GM18909 (cell line): ENCODE results near the gene ACBD6.
"Not testable (repeated sequence)": the region's sequence is repeated elsewhere in the genome, so short reads cannot be mapped to it uniquely, and the experiment has no call there.

Source experiments
- ATAC-seq: cut with Tn5 transposase; IDR thresholded peaks from one replicate; pipeline ENCODE4 v1.9.1; 2021; ENCODE audit warnings: mild to moderate bottlenecking; ENCODE audit not compliant: unreplicated experiment, poor library complexity

ACBD6 gene, protein sequence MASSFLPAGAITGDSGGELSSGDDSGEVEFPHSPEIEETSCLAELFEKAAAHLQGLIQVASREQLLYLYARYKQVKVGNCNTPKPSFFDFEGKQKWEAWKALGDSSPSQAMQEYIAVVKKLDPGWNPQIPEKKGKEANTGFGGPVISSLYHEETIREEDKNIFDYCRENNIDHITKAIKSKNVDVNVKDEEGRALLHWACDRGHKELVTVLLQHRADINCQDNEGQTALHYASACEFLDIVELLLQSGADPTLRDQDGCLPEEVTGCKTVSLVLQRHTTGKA

DNA sequence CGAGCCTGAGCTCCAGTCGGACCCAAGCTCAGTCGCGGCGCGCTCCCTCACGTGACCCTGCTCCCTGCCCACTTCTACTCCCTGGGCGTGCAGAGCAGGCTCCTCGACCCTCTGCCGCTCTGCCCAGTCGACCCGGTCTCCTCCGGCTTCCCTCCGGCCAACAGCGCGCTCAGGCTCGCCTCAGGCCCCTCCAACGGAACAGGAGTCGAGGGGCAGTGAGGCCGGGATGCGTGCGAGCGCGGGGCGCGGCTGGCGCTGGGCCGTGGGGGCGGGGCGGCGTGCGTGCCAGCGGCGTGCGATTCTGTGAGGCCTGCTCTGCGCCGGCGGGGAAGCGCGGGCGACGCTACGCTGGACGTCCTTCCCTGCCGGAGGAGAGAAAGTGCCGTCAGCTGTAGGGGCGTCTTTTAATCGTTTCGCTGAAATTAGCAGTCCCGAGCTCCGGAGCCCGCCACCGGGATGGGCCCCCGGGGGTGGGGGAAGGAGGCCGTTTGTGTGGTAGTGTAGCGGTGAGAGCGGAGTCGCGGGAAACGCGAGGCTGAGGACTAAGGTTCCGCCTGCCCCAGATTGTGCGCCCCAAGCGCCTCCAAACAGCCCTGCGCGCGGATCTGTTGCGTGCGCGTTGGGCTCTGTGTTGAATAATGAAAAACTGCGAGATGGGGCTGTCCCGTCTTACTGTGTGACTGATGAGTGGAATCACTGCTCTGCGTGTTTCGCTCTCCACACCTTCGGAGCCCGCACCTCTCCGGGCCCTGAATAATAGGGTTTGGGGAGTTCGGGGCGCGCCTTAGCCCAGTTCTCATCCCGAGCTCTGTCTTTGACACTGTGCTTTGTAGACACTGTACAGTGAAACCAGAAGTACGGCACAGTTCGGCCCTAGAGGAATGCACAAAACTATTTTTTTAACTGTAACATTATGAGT lies at the start of gene ACBD6:
Gene ACBD6 (minus strand): TSS at position 217 of the 919 bp plus-strand sequence. CDS start 311 bp downstream, outside the sequence.
- ATAC-seq = peak; percentile 90

DNA sequence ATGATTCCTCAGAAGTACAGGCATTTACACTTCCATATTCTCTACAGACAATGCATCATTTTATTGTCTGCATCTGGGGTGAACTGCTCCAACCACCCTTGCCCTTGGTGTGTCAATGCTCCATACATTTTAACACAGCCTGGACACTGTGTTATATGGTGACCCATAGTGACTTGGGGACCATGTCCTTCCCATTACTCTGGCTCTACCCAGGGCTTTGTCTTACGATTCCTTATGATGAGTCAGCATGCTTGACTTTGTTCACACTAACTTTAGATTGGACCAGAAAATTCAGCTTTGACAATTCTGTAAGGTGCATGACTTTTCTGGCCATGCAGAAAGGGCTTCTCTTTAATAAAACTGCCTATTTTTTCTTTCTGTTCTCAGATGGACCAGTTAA lies 49.6 kb upstream of the ACBD6 start:
- no peak for ATAC-seq

DNA sequence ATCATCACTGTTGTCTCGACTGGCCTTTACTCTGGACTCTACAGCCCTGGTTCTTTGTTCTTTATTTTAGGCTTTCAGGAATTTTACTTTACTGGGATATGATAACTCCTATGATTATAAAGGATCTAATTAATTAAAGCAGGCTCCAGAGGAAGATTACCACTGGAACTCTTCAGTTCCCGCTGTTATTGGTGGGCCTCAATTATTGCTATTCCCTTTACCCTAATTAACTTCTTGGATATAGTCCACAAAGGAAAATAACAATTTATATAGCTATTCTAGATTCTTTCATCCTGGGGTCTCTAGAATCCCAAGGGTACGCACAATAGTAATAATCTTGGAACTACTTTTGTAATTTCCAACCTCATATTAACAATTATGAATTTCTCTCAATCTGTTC lies 47.9 kb upstream of the ACBD6 start:
- no peak for ATAC-seq

DNA sequence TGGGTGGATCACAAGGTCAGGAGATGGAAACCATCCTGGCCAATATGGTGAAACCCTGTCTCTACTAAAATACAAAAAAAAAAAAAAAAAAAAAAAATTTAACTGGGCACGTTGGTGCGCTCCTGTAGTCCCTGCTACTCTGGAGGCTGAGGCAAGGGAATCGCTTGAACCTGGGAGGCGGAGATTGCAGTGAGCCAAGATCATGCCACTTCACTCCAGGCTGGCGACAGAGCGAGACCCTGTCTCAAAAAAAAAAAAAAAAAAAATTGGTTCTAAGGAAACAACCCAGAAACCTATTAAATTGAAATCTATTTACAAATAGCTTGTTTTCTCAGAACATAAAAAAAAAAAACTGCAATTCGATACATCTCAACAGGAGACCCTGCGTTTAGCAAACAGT lies 47.4 kb upstream of the ACBD6 start:
- ATAC-seq = not testable (repeated sequence)

DNA sequence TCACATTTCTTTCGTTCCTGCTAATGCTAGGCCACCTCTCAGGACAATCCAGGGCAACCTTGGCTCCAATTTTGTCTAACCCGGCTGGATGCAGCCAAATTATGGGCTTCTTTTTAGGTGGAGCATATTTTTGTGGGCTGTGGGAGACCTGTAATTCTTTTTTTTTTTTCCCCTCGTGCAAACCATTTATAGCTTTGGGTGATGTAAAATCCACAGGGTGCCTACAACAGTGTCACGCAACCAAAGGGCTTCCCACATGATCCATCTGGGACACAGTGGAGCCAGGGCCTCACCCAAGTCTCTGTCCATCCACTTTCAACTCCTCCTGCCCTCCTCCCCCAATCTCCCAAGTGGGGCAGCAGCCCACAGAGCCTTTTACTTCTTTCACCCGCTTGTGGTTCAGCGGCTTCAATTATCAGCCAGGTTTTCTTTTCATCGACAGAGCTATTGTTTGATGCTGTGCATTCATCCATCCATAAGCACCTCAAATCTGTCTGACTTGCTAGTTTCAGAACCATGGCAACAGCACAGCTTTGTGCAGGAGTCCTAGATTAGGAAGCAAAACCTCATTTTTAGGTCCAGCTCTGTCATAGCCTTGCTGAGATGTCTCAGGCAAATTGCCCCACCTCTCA lies 46.4 kb upstream of the ACBD6 start:
- ATAC-seq = no peak

DNA sequence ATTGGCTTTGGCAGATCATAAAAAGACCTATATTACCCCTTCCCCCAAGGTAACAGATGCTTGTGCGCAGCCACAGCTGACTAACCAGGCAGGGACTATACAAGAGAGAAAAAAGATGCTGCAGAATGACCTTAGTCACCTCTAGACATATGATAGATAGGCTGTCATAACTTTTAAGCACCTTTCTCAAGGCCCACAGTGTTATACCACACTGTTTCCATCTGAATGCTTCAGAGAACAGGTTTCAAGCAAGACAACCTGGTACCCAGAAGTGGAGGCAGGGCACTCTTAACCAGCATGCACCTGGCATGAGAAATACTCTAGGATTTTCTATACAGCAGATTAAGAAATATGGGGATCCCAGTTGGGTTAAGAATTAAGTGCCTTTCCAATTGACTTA lies 43.6 kb upstream of the ACBD6 start:
- no peak for ATAC-seq

DNA sequence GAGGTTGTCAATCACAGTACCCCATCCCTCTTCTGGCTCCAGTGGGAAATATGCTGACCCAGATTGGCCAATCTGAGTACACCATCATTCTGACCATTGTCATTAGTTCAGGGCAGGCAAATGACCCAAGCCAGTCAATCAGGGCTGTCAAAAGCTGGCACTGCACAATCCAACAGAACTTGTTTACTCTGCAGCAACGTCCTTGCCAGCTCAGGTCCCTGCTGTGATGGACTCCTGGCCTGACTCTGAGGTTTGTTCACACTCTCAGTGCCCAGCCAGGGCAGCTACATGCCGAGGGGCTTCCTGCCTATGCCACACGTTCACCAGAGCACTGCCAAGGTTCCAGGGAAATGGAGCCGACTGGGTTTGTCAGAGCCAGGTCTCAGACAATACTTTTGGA lies 41.7 kb upstream of the ACBD6 start:
- ATAC-seq = no peak

DNA sequence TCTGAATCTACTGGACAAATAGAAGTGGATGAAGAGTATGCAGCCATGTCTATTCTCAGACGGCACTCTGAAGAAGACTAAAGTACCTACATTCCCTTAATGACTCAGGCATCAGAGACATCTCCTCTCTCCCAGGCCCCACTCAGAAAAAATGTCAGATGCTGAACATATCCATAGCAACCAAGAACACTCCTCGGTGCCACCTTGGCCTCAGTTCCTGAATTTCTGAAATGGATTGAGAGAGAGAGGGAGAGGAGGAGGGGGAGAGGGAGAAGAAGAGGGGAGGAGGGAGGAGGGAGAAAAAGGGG lies 40.4 kb upstream of the ACBD6 start:
- no peak for ATAC-seq

DNA sequence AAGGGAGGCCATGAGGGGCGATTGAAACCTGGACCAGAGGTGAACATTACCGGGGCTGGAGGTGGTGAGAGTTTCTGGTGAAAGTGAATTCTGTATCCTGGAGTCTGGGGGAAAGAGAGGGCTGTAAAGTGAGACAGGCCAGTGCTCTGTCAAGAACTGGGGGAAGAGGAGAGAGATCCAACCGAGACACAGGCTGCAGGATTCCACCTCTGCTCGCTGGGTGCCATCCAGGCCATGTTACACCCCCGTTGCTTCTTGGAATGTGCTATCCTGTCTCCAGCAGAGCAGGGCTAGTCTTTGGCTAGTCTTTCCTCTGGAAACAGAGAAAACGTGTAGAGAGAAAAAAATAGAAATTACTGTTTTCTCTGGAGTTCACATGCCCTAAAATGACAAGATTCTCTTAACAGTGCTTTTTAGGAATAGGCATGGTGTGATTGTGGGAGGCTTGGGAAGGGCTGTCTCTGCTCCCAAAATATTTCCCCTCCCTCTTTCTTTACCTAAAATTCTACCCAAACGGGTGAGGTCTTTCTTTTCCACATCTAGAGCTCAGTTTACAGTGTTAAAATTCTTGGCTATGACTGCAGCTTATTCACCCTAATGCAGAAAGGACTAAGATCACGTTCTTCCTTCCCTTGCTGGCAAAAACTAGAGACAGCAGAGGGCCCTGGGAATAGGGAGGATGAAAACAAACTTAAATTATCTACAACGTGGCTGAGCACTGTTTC lies 39.9 kb upstream of the ACBD6 start:
- ATAC-seq = no peak

DNA sequence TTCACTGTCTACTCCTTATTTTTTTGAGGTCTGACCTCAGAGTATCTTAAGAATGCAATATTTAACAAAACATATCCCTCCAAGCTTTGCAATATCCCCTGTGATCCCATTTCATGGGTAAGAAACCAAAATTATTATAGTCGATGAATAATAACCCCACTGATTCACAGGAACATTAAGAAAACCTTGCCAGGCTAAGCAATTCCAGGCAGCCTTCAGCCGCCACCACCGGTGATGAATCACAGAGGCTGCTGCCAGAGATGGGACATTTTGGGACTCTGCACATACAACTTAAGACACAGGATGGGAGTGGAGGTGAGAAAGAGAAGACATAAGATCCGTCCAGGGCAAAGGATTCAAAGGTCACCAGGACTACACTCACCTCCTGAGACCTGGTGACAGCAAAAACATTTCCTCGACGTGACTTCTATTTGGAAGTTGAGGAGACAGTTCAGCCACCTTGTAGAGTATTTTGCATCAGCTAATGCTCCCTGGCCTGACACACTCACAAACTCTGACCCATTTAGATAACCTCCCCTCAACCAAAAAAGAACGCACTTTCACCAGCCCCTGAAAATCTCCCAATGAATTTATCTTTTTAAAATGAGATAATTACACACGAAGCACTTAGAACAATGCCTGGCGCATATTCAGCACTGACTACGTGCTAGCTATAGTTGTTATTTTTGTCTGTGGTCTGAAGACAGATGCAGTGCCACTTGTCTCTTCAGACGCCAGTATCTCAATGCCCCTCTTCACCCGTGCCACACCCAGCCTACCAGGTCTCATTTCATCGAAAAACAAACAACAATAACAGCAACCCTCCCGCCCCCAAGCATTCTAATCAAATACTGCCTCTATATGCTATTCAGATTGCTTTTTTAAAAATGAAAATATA lies 38.6 kb upstream of the ACBD6 start:
- ATAC-seq = no peak

DNA sequence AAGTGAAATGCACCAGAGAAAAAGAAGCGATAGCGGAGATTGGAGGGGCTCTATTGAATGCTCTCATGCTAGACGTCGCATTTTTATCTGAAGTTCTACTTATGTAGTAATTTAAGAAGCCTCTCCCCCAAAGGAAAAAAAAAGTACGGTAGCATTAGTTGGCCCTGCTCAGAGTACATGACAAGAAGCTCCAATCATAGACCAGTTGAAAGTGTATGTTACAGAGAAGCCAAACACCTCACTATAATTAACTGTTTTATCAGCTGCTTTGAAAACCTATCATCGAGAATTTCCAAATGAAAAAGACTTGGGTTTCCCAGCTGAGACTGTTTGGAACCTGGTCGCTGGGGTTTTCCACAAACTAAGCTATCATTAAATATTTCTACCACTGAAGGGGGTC lies 36.8 kb upstream of the ACBD6 start:
- no peak for ATAC-seq

DNA sequence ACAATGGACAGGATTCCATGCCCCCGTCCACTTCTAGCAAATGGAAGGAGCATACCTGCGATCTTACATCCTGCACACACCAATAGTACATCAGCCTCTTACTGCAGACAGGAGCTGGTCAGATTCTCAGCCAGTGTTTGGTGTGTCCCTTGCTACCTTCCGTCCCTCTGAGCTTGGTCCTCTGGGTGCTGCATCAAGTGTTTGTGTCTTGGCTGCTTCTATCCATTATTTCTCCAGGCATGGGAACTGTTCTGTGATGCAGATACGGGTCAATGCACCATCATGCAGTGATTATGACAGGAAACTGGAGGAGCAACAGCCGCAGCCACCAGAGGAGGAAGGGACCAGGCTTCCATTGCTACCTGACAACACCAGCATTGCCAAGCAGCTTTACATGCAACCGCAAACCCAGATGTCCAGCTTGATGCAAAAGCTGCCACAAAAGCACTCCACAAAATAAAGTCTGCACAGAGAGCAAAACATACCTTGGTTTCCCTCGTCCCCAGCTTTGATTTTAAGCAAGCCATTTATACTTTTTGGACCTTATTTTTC lies 34.5 kb upstream of the ACBD6 start:
- ATAC-seq = no peak

DNA sequence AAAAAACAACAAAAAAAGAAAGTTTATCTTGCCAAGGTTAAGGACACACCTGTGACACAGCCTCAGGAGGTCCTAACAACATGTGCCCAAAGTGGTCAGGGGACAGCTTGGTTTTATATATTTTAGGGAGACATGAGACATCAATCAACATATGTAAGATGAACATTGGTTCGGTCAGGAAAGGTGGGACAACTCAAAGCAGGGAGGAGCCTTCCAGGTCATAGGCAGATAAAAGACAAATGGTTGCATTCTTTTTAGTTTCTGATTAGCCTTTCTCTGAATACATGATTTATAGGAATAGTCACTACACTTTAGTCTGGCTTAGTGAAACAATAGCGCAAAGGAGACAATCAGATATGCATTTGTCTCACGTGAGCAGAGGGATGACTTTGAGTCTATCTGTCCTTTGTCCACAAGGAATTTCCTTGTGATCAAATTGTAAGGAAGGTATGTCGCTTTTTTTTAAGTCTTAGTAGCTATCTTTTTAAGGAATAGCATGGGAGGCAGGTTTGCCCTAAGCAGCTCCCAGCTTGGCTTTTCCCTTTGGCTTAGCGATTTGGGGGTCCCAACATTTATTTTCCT lies 33.1 kb upstream of the ACBD6 start:
- ATAC-seq = no peak

DNA sequence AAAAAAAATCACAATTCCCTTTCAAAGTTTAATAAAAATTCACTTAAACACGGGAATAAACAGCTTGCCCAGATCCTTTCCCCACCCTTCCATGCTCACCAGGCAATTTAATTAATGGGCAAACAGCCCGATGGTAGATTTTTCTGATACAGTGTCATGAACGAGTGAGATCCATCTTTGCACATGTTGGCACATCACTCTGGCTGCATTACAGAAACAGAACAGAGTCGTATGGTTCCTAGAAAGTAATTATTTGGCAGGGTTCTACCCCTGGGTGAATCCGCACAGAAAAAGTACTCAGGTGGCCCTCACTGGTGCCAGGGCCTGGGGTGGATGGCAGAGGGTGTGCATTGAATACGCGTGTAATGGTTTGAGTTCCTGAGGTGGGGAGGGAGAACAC lies 31.8 kb upstream of the ACBD6 start:
- no peak for ATAC-seq

DNA sequence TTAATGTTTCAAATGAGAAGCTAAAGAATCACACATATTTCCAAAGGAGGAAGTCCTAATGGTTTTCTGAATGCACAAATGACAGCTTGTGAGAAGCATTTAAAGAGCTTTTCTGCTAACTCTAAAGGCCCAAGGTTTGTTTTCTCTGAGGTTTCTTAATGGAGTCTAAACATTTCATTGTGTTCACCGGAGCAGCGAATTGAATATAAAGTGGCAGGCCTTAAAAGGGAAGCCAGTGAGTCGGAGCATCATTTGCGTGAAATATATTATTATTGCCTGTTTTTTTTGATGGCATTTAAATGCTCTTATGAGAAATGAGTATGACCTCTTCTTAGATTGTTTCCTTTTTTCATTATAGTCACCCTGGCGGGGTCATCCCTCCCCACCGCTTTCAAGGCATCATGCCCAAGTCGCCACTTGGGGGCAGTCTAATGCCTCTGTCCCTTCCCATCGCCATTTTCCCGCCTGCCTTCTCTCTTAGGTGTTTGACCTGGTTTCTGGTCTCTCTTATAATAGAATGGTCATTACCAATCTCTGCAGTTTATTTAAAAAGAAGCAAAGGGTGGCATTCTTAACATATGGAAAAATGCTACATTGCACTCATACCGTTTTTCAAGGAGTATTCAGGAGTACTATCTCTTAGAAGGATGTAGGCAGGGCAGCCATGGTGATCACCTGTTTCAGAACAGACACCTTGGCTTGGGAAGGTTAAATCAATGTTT lies 31.1 kb upstream of the ACBD6 start:
- peak; percentile 63 for ATAC-seq

DNA sequence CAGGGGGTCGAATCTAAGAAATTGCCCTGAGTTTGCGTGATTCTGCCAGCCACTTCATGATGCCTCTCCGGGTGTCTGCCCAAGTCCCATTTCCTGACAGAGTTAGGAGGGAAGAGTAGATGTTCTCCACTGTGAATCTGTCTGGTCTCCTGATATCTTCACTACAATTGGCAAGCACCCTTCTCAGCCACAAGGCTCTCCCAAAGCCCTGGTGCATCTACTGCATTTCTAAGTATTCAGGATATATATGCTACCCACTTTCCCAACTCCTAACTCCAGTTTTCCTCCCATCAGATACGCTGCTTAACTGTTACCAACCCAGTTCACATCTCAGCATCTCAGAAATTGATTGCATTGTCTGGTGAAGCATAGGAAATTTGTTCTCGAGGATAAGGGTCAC lies 30.5 kb upstream of the ACBD6 start:
- ATAC-seq = no peak

DNA sequence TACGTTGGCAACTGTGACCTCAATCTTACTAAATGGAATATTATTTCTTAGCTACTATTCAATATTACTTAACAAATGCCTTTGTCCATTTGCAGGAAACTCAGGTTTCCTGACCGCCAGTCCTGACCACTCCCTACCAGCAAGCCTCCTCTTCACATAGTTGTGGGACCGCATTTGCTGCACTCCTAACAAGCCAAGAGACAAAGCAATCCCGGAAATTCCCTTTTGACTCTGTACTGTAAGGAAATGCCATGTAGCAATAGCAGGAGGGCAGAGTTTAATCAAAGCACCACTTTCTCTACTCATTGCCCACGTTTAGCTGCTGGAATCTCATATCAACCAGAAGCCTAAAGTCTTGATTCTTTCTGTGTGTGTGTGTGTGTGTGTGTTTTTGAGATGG lies 28.1 kb upstream of the ACBD6 start:
- no peak for ATAC-seq

DNA sequence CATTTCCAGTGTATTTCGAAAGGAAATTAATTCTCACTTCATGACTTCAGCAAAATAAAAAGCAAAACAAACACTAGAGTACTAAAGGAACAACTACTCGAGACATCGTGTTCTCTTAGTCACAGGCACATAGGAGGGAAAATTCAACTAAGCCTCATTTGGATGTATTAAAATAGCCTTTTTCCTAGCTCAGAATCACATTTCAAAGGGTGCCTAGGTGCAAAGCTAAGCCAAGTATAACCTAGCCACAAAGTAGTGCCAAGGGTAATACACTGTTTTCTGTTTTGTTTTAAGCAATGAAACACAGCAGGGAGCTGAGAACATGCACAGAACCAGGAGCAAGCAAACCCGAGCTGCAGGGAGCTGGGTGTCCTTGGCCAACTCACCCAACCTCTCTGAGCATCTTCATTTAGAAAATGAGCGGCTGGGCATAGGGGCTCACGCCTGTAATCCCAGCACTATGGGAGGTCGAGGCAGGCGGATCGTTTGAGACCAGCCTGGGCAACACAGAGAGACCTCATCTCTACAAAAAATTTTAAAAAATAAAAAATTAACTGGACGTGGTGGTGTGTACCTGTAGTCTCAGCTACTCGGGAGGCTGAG lies 26.6 kb upstream of the ACBD6 start:
- ATAC-seq = no peak
